H9 (cell line): ENCODE results near the gene BIN1. TPM values are rescaled to one million over a fixed set of nuclear protein-coding genes. Genes with fewer than 3 reads are reported as not detected.

Source experiments
- DNase-seq: peaks from one replicate; pipeline ENCODE4 v3.0.0-alpha.2; 2017
- H2AFZ ChIP-seq: one replicate; pipeline ENCODE4 v1.6.1; 2013; ENCODE audit warnings: mild to moderate bottlenecking, low read length, control low read depth, moderate library complexity
- H2AK5ac ChIP-seq: 2 replicates; pipeline ENCODE4 v1.6.1; 2013; ENCODE audit warnings: low read length, control low read depth, mixed read lengths; ENCODE audit not compliant: insufficient read length
- H2BK120ac ChIP-seq: one replicate; pipeline ENCODE4 v1.6.1; 2013; ENCODE audit warnings: low read depth, mild to moderate bottlenecking, low read length, control low read depth, inconsistent platforms; ENCODE audit not compliant: poor library complexity, severe bottlenecking
- H2BK12ac ChIP-seq: 2 replicates; pipeline ENCODE4 v1.6.1; 2013; ENCODE audit warnings: low read length, control low read depth, mixed read lengths, low read depth; ENCODE audit not compliant: insufficient read length
- H2BK15ac ChIP-seq: 2 replicates; pipeline ENCODE4 v1.6.1; 2013; ENCODE audit warnings: low read depth, low read length, control low read depth
- H2BK20ac ChIP-seq: one replicate; pipeline ENCODE4 v1.6.1; 2013; ENCODE audit warnings: low read depth, mild to moderate bottlenecking, low read length, control low read depth, inconsistent platforms; ENCODE audit not compliant: poor library complexity, severe bottlenecking
- H2BK5ac ChIP-seq: 2 replicates; pipeline ENCODE4 v1.6.1; 2013; ENCODE audit warnings: low read length, control low read depth, mixed read lengths; ENCODE audit not compliant: insufficient read length
- H3K14ac ChIP-seq: 2 replicates; pipeline ENCODE4 v1.6.1; 2013; ENCODE audit warnings: low read length, control low read depth; ENCODE audit not compliant: insufficient read depth
- H3K18ac ChIP-seq: 2 replicates; pipeline ENCODE4 v1.6.1; 2013; ENCODE audit warnings: low read depth, mild to moderate bottlenecking, mixed read lengths, low read length, control low read depth; ENCODE audit not compliant: insufficient read length
- H3K23ac ChIP-seq: 2 replicates; pipeline ENCODE4 v1.6.1; 2013; ENCODE audit warnings: low read length, control low read depth, mixed read lengths, low read depth; ENCODE audit not compliant: insufficient read length
- H3K23me2 ChIP-seq: 2 replicates; pipeline ENCODE4 v1.6.1; 2013; ENCODE audit warnings: low read depth, mild to moderate bottlenecking, mixed read lengths, low read length, control low read depth; ENCODE audit not compliant: insufficient read length, poor library complexity, severe bottlenecking
- H3K27ac ChIP-seq: 2 replicates; pipeline ENCODE4 v1.5.1; 2013; ENCODE audit warnings: low read length, control low read depth, mixed read lengths, low read depth; ENCODE audit not compliant: insufficient read length
- H3K27me3 ChIP-seq: 2 replicates; pipeline ENCODE4 v1.6.1; 2013; ENCODE audit warnings: low read length, control low read depth, inconsistent platforms; ENCODE audit not compliant: insufficient read depth
- H3K4ac ChIP-seq: 2 replicates; pipeline ENCODE4 v1.6.1; 2013; ENCODE audit warnings: low read depth, mild to moderate bottlenecking, control low read depth, inconsistent platforms, low read length, moderate library complexity
- H3K4me1 ChIP-seq: 2 replicates; pipeline ENCODE4 v1.6.1; 2013; ENCODE audit warnings: low read length, control low read depth, inconsistent platforms; ENCODE audit not compliant: insufficient read depth
- H3K4me2 ChIP-seq: 2 replicates; pipeline ENCODE4 v1.6.1; 2013; ENCODE audit warnings: low read length, control low read depth, mixed read lengths; ENCODE audit not compliant: insufficient read length, insufficient read depth
- H3K56ac ChIP-seq: 2 replicates; pipeline ENCODE4 v1.6.1; 2013; ENCODE audit warnings: low read depth, mild to moderate bottlenecking, mixed read lengths, low read length, control low read depth; ENCODE audit not compliant: insufficient read length
- H3K79me1 ChIP-seq: 2 replicates; pipeline ENCODE4 v1.6.1; 2013; ENCODE audit warnings: low read depth, mild to moderate bottlenecking, moderate library complexity, low read length, control low read depth, inconsistent platforms; ENCODE audit not compliant: insufficient read depth, poor library complexity, severe bottlenecking
- H3K79me2 ChIP-seq: 2 replicates; pipeline ENCODE4 v1.6.1; 2013; ENCODE audit warnings: low read length, control low read depth, inconsistent platforms; ENCODE audit not compliant: insufficient read depth
- H3K9ac ChIP-seq: 2 replicates; pipeline ENCODE4 v1.6.1; 2013; ENCODE audit warnings: low read length, control low read depth, mixed read lengths; ENCODE audit not compliant: insufficient read length; ENCODE audit errors: extremely low read depth
- H3K9me3 ChIP-seq: one replicate; pipeline ENCODE4 v1.6.1; 2013; ENCODE audit warnings: low read depth, low read length, inconsistent platforms; ENCODE audit not compliant: control insufficient read depth
- H3T11ph ChIP-seq: one replicate; pipeline ENCODE4 v1.6.1; 2013; ENCODE audit warnings: mild to moderate bottlenecking, low read length, control low read depth, inconsistent platforms
- H4K20me1 ChIP-seq: one replicate; pipeline ENCODE4 v1.6.1; 2013; ENCODE audit not compliant: control insufficient read depth, insufficient read length, insufficient read depth
- H4K5ac ChIP-seq: 2 replicates; pipeline ENCODE4 v1.6.1; 2013; ENCODE audit warnings: low read depth, mild to moderate bottlenecking, mixed read lengths, low read length, control low read depth; ENCODE audit not compliant: insufficient read length
- H4K8ac ChIP-seq: replicated peaks from 2 replicates; pipeline ENCODE4 v1.6.1; 2013; ENCODE audit warnings: low read length, control low read depth, mixed read lengths, low read depth; ENCODE audit not compliant: insufficient read length
- H4K91ac ChIP-seq: 2 replicates; pipeline ENCODE4 v1.6.1; 2013; ENCODE audit warnings: low read depth, mild to moderate bottlenecking, moderate library complexity, mixed read lengths, low read length, control low read depth; ENCODE audit not compliant: insufficient read length
- H3K27ac Mint-ChIP-seq, 3 experiments: 2 replicates in 2 of 3; 3 replicates in 1 of 3; pipeline ENCODE4 v1.8.0; 2020 to 2021; ENCODE audit warnings: mixed read lengths in 3 of 3, mild to moderate bottlenecking in 1 of 3, moderate library complexity in 1 of 3
- H3K27me3 Mint-ChIP-seq: 2 replicates; pipeline ENCODE4 v1.8.0; 2021; ENCODE audit warnings: low read depth, mild to moderate bottlenecking, moderate library complexity, mixed read lengths
- H3K36me3 Mint-ChIP-seq, 3 experiments: 2 replicates in 2 of 3; 3 replicates in 1 of 3; pipeline ENCODE4 v1.8.0; 2020 to 2021; ENCODE audit warnings: low read depth in 3 of 3, mixed read lengths in 3 of 3; ENCODE audit not compliant: insufficient read depth in 1 of 3
- H3K4me1 Mint-ChIP-seq, 2 experiments: 2 replicates each; pipeline ENCODE4 v1.8.0; 2020; ENCODE audit warnings: mixed read lengths in 2 of 2
- H3K4me3 Mint-ChIP-seq, 2 experiments: 2 replicates in 1 of 2; 3 replicates in 1 of 2; pipeline ENCODE4 v1.8.0; 2020 to 2021; ENCODE audit warnings: mild to moderate bottlenecking in 2 of 2, mixed read lengths in 2 of 2, moderate library complexity in 1 of 2
- H3K9me3 Mint-ChIP-seq, 2 experiments: 2 replicates in 1 of 2; 3 replicates in 1 of 2; pipeline ENCODE4 v1.8.0; 2020; ENCODE audit warnings: mild to moderate bottlenecking in 2 of 2, mixed read lengths in 2 of 2, moderate library complexity in 1 of 2
- WGBS: extraction: QIAGEN DNeasy Blood & Tissue Kit; methylation state at CpG from one replicate; pipeline ENCODE4 v1.1.7; 2013; ENCODE audit warnings: missing lambda C conversion rate, low lambda C conversion rate, mixed read lengths; ENCODE audit not compliant: insufficient read length; ENCODE audit errors: extremely low coverage; 5-methylcytosine and 5-hydroxymethylcytosine counted together
- total RNA-seq: library from RNA; stranded (reverse); gene quantifications from 2 replicates; pipeline ENCODE4 v1.2.1, GENCODE V29; 2021
- TF ChIP-seq, protein P1 (sequence below): fragments of 200-600 bp; sonication (generic); conservative IDR thresholded peaks from 3 replicates; pipeline ENCODE4 v1.8.0; 2021; ENCODE audit warnings: antibody characterized with exemption, mild to moderate bottlenecking

The BIN1 gene
- total RNA-seq, 1 experiment from 2014 or later = 32.0 TPM

DNA sequence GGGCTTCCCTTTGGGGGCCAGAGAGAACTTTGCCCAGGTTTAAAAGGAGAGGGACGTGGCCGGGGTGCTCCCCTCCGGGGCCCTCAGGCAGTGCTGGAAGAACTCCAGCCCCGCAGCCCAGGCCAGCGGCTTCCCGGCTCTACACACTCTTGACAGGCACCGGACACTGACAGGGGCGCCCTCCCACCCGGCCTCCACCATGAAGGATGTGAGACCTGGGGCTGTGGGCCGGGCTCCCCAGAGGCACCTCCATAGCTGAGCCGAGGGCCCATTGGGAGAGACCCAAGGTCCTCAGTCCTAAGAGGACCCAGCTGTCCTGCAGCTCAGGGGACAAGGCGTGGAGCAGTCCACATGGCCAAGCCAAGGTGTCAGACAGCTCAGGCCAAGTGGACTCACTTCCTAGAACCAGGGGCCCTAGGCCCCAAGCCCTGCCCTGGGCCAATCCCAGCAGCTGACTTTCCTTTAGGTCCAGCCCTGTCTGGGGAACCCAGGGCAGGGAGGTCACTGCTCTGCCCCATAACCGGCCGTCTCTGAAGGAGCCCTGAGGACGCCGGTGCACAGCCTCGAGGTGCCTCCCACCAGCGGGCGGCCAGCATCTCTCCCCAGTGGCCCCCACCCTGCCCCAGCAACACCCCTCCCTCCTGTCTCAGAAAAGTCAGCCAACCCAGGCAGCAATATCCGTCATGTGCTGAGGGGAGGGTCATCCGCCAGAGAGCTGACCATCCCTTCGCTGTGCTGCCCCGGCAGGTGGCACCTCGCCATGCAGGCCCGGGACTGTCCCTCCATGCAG is 51.8 kb downstream of the BIN1 start:
- no peak overlapping the region for H3K23ac ChIP-seq
- H2BK12ac ChIP-seq = no peak overlapping the region
- H3K79me1 ChIP-seq = no peaks in the 10 kb centered on the region
- Mint-ChIP-seq H3K27ac (no peak overlapping the region), H3K4me3 (no peak overlapping the region), H3K4me1 (peaks cover 0 to 10% of the 10 kb centered on the region in 2 experiments; a peak in 2 of 4 replicates), H3K9me3 (no peaks in the 10 kb centered on the region; a peak in 1 of 5 replicates), H3K27me3 (no peaks in the 10 kb centered on the region), H3K36me3 (peaks cover 3 to 7% (median 4%) of the 10 kb centered on the region in 3 experiments; a peak in 3 of 7 replicates)
- no peak overlapping the region for H3K4me2 ChIP-seq
- no peak overlapping the region for H3T11ph ChIP-seq
- H3K56ac ChIP-seq = no peak overlapping the region
- H3K14ac ChIP-seq = no peak overlapping the region
- DNase-seq = no peak
- H2BK20ac ChIP-seq = no peak overlapping the region
- H4K5ac ChIP-seq = no peak overlapping the region
- no peaks in the 10 kb centered on the region for H3K23me2 ChIP-seq
- WGBS = no CpG with 5 or more reads among the region's 25 CpGs
- H2AK5ac ChIP-seq = no peak overlapping the region
- no peak overlapping the region for H2AFZ ChIP-seq
- no peaks in the 10 kb centered on the region for H4K20me1 ChIP-seq
- H3K4me1 ChIP-seq = no peaks in the 10 kb centered on the region
- no peak overlapping the region for H2BK120ac ChIP-seq
- H3K9me3 ChIP-seq = no peaks in the 10 kb centered on the region
- H4K91ac ChIP-seq = no peak overlapping the region
- H3K27ac ChIP-seq = no peak overlapping the region
- H3K79me2 ChIP-seq = no peaks in the 10 kb centered on the region
- no peak overlapping the region for H3K9ac ChIP-seq
- TF ChIP-seq, protein P1, sequence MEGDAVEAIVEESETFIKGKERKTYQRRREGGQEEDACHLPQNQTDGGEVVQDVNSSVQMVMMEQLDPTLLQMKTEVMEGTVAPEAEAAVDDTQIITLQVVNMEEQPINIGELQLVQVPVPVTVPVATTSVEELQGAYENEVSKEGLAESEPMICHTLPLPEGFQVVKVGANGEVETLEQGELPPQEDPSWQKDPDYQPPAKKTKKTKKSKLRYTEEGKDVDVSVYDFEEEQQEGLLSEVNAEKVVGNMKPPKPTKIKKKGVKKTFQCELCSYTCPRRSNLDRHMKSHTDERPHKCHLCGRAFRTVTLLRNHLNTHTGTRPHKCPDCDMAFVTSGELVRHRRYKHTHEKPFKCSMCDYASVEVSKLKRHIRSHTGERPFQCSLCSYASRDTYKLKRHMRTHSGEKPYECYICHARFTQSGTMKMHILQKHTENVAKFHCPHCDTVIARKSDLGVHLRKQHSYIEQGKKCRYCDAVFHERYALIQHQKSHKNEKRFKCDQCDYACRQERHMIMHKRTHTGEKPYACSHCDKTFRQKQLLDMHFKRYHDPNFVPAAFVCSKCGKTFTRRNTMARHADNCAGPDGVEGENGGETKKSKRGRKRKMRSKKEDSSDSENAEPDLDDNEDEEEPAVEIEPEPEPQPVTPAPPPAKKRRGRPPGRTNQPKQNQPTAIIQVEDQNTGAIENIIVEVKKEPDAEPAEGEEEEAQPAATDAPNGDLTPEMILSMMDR = no peak
- no peaks in the 10 kb centered on the region for H3K27me3 ChIP-seq
- no peak overlapping the region for H3K4ac ChIP-seq
- H3K18ac ChIP-seq = no peak overlapping the region
- H2BK5ac ChIP-seq = no peak overlapping the region
- H2BK15ac ChIP-seq = no peak overlapping the region
- no peak overlapping the region for H4K8ac ChIP-seq
